Lower leg skin (tissue), 4 donors: ENCODE measurements around the gene LOXL1. TPM values are rescaled to one million over a fixed set of nuclear protein-coding genes. Genes with fewer than 3 reads are reported as not detected.

Experiments
- DNase-seq, 2 donors: peaks; one replicate each; pipeline ENCODE4 v3.0.0-alpha.2; 2019; ENCODE audit warnings: low spot score in 2 of 2
- H3K4me3 ChIP-seq: fragments of 200-600 bp; sonication (generic); 2 replicates; pipeline ENCODE4 v1.5.1; 2017; ENCODE audit warnings: mild to moderate bottlenecking, low read depth; ENCODE audit not compliant: poor library complexity, severe bottlenecking
- POLR2A ChIP-seq, 2 donors: fragments of 450-650 bp; IDR thresholded peaks; one replicate each; pipeline ENCODE4 v1.6.1; 2016 to 2017; ENCODE audit warnings: antibody characterized with exemption in 2 of 2, mild to moderate bottlenecking in 1 of 2, moderate library complexity in 1 of 2
- WGBS, 2 donors: methylation state at CpG; one replicate each; pipeline ENCODE4 v1.1.5; 2018; 5-methylcytosine and 5-hydroxymethylcytosine counted together
- intact Hi-C: fragments of 100-400 bp; cut with DNase I; formaldehyde crosslinking; loops from one replicate; pipeline ENCODE4 v1.15.0; 2023; ENCODE audit warnings: low total_unique reads
- total RNA-seq, 4 donors: library from RNA; depleted of rRNA; stranded (reverse); fragments of >200 nt; gene quantifications; one replicate each; pipeline ENCODE4 v1.1.0, GENCODE V29; 2016
- TF ChIP-seq, protein P1 (sequence below), 3 donors: fragments of 450-650 bp; IDR thresholded peaks; one replicate each; pipeline ENCODE4 v1.5.1; 2016; ENCODE audit warnings: antibody characterized with exemption in 3 of 3, mild to moderate bottlenecking in 3 of 3, moderate library complexity in 2 of 3

Gene LOXL1
- total RNA-seq, 4 donors from 2014 or later = 4.6 to 8.2 (median 6.6) TPM

DNA sequence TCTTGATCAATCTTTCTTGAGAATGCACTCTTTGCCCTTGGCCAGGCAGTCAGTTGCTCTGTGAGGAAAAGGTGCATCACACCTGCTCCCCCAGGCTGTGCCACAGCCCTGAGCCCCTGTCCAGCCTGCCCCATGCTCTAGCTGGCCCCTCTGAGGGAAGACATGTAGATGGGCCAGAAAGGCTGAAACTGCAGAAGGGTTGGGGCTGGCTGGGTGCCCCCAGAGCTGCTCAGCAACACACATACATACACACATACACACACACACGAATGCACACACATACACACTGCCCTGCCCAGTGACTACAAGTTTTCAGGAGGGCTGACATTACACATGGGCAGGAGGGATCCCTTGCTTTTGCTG lies 36.5 kb upstream of the LOXL1 start:
- no peak overlapping the region for H3K4me3 ChIP-seq
- no peak for TF ChIP-seq POLR2A (IDR thresholded peaks at IDR 0.05)
- TF ChIP-seq, protein P1, sequence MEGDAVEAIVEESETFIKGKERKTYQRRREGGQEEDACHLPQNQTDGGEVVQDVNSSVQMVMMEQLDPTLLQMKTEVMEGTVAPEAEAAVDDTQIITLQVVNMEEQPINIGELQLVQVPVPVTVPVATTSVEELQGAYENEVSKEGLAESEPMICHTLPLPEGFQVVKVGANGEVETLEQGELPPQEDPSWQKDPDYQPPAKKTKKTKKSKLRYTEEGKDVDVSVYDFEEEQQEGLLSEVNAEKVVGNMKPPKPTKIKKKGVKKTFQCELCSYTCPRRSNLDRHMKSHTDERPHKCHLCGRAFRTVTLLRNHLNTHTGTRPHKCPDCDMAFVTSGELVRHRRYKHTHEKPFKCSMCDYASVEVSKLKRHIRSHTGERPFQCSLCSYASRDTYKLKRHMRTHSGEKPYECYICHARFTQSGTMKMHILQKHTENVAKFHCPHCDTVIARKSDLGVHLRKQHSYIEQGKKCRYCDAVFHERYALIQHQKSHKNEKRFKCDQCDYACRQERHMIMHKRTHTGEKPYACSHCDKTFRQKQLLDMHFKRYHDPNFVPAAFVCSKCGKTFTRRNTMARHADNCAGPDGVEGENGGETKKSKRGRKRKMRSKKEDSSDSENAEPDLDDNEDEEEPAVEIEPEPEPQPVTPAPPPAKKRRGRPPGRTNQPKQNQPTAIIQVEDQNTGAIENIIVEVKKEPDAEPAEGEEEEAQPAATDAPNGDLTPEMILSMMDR (IDR thresholded peaks at IDR 0.05) = no peak
- intact Hi-C loops = no loop called here
- no peak for DNase-seq
- 50 to 63% methylated on average over 1 of the region's 1 CpG for WGBS, 2 donors

DNA sequence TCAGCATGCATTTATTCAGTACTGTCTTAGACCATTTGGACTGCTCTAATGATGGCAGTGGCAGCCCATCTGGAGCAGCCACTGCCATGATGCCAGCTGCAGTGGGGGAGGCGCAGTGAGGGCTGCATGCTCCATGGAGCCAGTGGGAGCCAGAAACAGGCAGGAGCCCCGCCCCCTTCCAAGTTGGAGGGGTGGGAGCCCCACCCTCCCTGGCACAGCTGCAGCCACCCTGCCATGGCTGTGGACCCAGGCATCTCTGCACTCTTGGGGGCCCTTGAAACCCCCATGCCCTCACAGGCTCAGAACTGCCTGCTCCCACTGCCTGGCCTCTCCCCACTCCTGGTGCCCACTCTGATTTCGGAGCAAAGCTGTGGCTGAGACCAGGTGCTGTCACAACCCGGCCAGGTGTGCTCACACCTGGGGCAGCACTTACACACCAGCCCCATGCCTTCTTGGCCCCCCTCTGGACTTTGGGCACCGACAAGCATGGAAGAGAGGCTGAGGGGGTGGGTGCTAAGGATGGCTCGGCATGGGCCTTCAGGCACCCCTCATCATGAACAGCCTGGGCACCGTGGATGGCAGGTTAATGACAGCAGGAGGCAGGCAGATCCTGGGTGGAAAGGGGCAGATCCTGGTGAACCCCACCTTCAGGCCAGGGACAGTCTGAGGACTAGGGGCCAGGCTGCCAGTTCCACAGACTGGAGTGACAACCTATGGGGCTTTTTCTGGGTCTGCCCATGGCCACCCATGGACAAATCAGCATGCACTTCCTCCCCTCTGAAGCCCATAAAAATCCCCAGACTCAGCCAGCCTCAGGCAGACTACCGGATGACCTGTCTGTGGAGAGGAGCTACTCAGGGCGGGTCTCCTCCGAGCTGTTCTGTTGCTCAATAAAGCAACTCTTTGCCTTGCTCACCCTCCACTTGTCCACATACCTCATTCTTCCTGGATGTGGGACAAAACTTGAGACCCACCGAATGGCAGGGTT lies 34.6 kb upstream of the LOXL1 start:
- TF ChIP-seq, protein P1 (IDR thresholded peaks at IDR 0.05) = no peak
- no peak for TF ChIP-seq POLR2A (IDR thresholded peaks at IDR 0.05)
- 82% methylated on average over 9 to 11 of the region's 11 CpGs for WGBS, 2 donors
- H3K4me3 ChIP-seq = no peak overlapping the region
- intact Hi-C loops = no loop called here
- no peak for DNase-seq

DNA sequence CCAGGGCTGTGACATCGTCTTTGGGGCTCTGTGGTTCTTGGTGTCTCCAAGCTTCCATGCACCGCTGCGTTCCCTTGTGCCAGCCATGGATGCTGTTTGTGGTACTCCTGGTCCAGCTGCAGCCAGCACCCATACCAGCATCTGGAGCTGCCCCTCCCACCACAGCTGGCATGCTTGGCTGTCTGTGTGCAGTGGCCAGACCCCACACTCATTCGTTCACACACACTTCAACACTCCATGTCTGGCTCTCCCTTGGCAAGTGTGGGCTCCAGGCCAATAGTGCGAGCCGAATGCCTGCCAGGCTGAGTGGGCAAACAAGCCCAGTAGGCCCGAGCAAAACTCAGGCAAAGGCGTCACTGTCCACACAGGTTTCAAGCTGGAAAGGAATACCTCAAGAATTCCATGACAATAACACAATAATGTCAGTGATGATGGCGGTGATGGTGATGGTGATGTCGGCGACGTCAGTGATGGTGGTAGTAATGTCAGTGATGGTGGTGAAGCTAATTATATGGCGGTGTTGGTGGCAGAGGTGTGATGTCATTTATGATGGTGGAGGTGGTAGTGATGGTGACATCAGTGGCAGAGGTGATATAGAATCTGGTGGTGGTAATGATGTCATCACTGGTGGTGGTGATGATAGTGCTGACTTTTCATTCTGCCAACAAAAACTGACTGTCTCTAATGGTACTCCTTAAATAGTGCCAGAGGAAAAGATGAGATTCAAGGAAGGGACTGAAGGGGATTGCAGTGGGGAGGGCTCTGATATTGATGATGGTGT lies 33.6 kb upstream of the LOXL1 start:
- intact Hi-C loops = no loop called here
- WGBS, 2 donors = 88 to 94% methylated on average over 13 of the region's 13 CpGs
- TF ChIP-seq, protein P1 (IDR thresholded peaks at IDR 0.05) = no peak
- no peak for TF ChIP-seq POLR2A (IDR thresholded peaks at IDR 0.05)

DNA sequence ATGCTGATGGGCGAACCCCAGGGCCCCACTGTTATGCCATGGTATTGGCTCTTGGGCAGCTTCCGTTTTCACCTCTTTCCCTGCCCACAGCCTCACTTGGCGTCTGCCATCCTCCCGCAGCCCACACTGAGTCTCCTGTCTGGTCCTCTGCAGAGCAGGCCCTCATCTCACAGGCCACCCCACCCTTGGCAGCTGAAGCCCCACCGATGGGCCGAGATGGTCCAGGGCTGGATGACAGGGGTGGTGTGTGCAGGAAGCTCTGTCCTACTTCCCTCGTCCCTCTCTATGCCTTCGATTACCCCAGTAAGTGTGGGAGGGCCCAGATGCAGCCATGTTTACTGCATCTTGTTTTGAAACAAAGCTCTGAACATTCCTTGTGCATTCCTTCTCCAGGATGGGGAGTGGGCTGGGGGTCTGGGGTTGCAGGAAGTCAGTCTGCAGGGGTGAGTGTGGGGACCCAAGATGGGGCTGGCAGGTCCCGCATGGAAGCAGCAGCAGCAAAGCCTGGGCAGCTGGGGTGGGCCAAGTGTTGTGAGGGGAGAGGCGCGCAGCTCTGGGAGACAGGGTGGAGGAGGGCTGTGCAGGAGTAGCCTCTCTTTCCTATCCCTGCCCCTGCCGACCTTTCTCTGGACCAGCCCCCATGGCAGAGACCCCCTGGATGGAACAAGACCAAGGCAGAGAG lies 32.0 kb upstream of the LOXL1 start:
- 88 to 91% methylated on average over 12 of the region's 12 CpGs for WGBS, 2 donors
- intact Hi-C loops = no loop called here
- no peak for DNase-seq
- TF ChIP-seq, protein P1 (IDR thresholded peaks at IDR 0.05) = no peak
- TF ChIP-seq POLR2A (IDR thresholded peaks at IDR 0.05) = no peak
- H3K4me3 ChIP-seq = no peak overlapping the region

More for the DNA sequence above, 33.6 kb upstream of the LOXL1 start:
- DNase-seq = no peak
- H3K4me3 ChIP-seq = no peak overlapping the region

DNA sequence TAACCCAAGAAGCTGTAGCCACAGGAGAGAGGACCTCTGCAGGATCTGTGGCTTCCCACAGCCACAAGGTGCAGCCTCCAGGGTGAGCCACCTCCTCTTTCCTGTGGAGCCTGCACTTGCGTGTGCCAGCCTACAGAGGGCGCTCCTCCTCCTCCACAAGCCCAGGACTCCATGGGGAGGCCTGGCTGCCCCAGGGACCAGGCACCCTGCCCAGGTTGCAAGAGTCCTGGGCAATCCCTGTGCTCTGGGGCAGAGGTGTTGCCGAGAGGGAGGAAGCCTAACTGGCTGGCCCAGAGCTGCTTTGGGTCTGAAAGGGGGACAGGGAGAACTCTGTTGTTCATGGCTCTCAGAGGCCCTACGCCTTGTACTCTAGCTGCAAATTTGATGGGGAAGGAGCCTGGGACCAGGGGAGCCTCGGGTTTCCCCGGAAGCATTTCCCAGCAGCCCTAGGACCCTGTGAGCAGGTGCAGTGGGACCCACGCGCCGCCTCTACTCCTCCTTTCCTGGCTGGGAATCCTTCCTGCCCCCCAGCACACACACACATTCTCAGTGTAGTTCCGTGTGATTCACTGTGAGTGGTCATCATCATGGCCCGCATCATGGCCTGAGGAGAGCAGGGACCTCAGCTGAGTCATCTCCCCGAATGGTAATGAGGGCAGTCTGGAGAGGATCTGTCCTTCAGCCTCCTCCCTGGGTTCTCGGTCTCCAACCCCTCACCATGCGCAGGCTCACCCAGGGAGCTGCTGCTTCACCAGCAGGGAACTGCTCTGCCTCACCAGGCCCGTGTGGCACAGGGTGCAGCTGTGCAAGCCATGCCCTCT lies 28.6 kb upstream of the LOXL1 start:
- DNase-seq = no peak
- no peak for TF ChIP-seq POLR2A (IDR thresholded peaks at IDR 0.05)
- TF ChIP-seq, protein P1 (IDR thresholded peaks at IDR 0.05) = no peak
- H3K4me3 ChIP-seq = no peak overlapping the region
- intact Hi-C loops = no loop called here
- 74 to 76% methylated on average over 13 to 14 of the region's 15 CpGs for whole genome bisulfite sequencing, 2 donors
